ENCODE measurements around the gene CAPN9.

DNA sequence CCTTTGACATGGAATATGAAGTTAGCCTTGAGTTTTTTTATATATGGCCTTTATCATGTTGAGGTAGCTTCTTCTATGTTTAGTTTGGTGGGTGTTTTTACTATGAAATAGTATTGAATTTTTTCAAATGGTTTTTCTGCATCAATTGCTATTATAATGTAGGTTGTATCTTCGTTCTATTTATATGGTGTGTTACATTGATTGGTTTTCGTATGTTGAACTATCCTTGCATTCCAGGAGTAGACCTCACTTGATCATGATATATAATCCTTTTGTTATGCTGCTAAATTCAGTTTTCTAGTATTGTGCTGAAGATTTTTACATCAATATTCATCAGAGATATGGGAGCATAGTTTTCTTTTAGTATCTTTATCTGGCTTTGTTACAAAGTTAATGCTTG lies 65.4 kb downstream of the CAPN9 start:
- TF ChIP-seq, protein P1, sequence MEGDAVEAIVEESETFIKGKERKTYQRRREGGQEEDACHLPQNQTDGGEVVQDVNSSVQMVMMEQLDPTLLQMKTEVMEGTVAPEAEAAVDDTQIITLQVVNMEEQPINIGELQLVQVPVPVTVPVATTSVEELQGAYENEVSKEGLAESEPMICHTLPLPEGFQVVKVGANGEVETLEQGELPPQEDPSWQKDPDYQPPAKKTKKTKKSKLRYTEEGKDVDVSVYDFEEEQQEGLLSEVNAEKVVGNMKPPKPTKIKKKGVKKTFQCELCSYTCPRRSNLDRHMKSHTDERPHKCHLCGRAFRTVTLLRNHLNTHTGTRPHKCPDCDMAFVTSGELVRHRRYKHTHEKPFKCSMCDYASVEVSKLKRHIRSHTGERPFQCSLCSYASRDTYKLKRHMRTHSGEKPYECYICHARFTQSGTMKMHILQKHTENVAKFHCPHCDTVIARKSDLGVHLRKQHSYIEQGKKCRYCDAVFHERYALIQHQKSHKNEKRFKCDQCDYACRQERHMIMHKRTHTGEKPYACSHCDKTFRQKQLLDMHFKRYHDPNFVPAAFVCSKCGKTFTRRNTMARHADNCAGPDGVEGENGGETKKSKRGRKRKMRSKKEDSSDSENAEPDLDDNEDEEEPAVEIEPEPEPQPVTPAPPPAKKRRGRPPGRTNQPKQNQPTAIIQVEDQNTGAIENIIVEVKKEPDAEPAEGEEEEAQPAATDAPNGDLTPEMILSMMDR (conservative IDR thresholded peaks at IDR 0.05; ENCODE audit: low read depth, low read length): no peak
- no peak for TF ChIP-seq EZH2 (IDR thresholded peaks at IDR 0.05; ENCODE audit: low read length, unreplicated experiment)
